ENCODE measurements around the gene EPS8.

Gene EPS8

GRCh38 chr12:15677228-15677627 lies 112.0 kb downstream of the EPS8 start:
- no peak for TF ChIP-seq EZH2 (IDR thresholded peaks at IDR 0.05; ENCODE audit: borderline replicate concordance, low read depth, low read length, severe bottlenecking)
- DNase-seq = no peak
- no peak overlapping the region for H3K4me3 ChIP-seq (ENCODE audit: low read depth in 1 of 2, low read length in 2 of 2)

GRCh38 chr12:15672671-15673270 lies 116.4 kb downstream of the EPS8 start:
- Histone ChIP-seq H3K4me3 (ENCODE audit: low read depth in 1 of 2, low read length in 2 of 2) (no peak overlapping the region), H4K20me1 (ENCODE audit: insufficient read depth, low read length) (no peaks in the 10 kb centered on the region), H3K9ac (ENCODE audit: low read depth, low read length) (no peak overlapping the region), H3K4me1 (ENCODE audit: insufficient read depth, low read length) (no peaks in the 10 kb centered on the region), H3K27me3 (ENCODE audit: insufficient read depth, low read length, poor library complexity) (peaks cover 11% of the 10 kb centered on the region), H3K36me3 (ENCODE audit: insufficient read depth, low read length) (no peaks in the 10 kb centered on the region), H3K27ac (ENCODE audit: low read length) (no peak overlapping the region), H3K79me2 (ENCODE audit: insufficient read depth, low read length) (no peaks in the 10 kb centered on the region), H3K9me3 (ENCODE audit: insufficient read depth, low read length, severe bottlenecking) (no peaks in the 10 kb centered on the region), H2AFZ (ENCODE audit: low read depth, low read length) (no peak overlapping the region), H3K4me2 (ENCODE audit: insufficient read depth, low read length) (no peak overlapping the region)
- DNase-seq (no peak), ATAC-seq (ENCODE audit: insufficient read depth, low read depth) (no peak)
- TF ChIP-seq CTCF (IDR thresholded peaks at IDR 0.05; ENCODE audit: borderline replicate concordance, extremely low read depth, low read length, poor library complexity, severe bottlenecking) (no peak), EZH2 (IDR thresholded peaks at IDR 0.05; ENCODE audit: borderline replicate concordance, low read depth, low read length, severe bottlenecking) (no peak)

More at GRCh38 chr12:15677228-15677627, 112.0 kb downstream of the EPS8 start:
- no peak overlapping the region for H2AFZ ChIP-seq (ENCODE audit: low read depth, low read length)
- no peaks in the 10 kb centered on the region for H3K4me1 ChIP-seq (ENCODE audit: insufficient read depth, low read length)
- no peaks in the 10 kb centered on the region for H3K36me3 ChIP-seq (ENCODE audit: insufficient read depth, low read length)
- H3K9me3 ChIP-seq (ENCODE audit: insufficient read depth, low read length, severe bottlenecking) = no peaks in the 10 kb centered on the region
- no peak overlapping the region for H3K4me2 ChIP-seq (ENCODE audit: insufficient read depth, low read length)
- peaks cover 17% of the 10 kb centered on the region for H3K27me3 ChIP-seq (ENCODE audit: insufficient read depth, low read length, poor library complexity)
- H4K20me1 ChIP-seq (ENCODE audit: insufficient read depth, low read length) = no peaks in the 10 kb centered on the region
- no peak for ATAC-seq (ENCODE audit: insufficient read depth, low read depth)
- H3K79me2 ChIP-seq (ENCODE audit: insufficient read depth, low read length) = no peaks in the 10 kb centered on the region
- H3K27ac ChIP-seq (ENCODE audit: low read length) = no peak overlapping the region
- no peak overlapping the region for H3K9ac ChIP-seq (ENCODE audit: low read depth, low read length)

- Histone ChIP-seq H3K4me1 (ENCODE audit: insufficient read depth, low read length) (no peaks in the 10 kb centered on the region), H3K79me2 (ENCODE audit: insufficient read depth, low read length) (no peaks in the 10 kb centered on the region), H3K27me3 (ENCODE audit: insufficient read depth, low read length, poor library complexity) (peaks cover 8% of the 10 kb centered on the region), H3K9ac (ENCODE audit: low read depth, low read length) (no peak overlapping the region), H3K4me3 (ENCODE audit: low read depth in 1 of 2, low read length in 2 of 2) (no peak overlapping the region), H2AFZ (ENCODE audit: low read depth, low read length) (no peak overlapping the region), H3K4me2 (ENCODE audit: insufficient read depth, low read length) (no peak overlapping the region), H4K20me1 (ENCODE audit: insufficient read depth, low read length) (no peaks in the 10 kb centered on the region), H3K36me3 (ENCODE audit: insufficient read depth, low read length) (no peaks in the 10 kb centered on the region), H3K27ac (ENCODE audit: low read length) (no peak overlapping the region), H3K9me3 (ENCODE audit: insufficient read depth, low read length, severe bottlenecking) (no peaks in the 10 kb centered on the region)
- TF ChIP-seq EZH2 (IDR thresholded peaks at IDR 0.05; ENCODE audit: borderline replicate concordance, low read depth, low read length, severe bottlenecking) (no peak), CTCF (IDR thresholded peaks at IDR 0.05; ENCODE audit: borderline replicate concordance, extremely low read depth, low read length, poor library complexity, severe bottlenecking) (no peak)
- no peak for DNase-seq
- ATAC-seq (ENCODE audit: insufficient read depth, low read depth) = no peak
These were observed 118.4 kb downstream of the EPS8 start for GRCh38 chr12:15670756-15671155.

- Histone ChIP-seq H3K4me2 (ENCODE audit: insufficient read depth, low read length) (no peak overlapping the region), H3K27me3 (ENCODE audit: insufficient read depth, low read length, poor library complexity) (peaks cover 8% of the 10 kb centered on the region), H3K9me3 (ENCODE audit: insufficient read depth, low read length, severe bottlenecking) (no peaks in the 10 kb centered on the region), H3K4me1 (ENCODE audit: insufficient read depth, low read length) (no peaks in the 10 kb centered on the region), H3K79me2 (ENCODE audit: insufficient read depth, low read length) (no peaks in the 10 kb centered on the region), H3K9ac (ENCODE audit: low read depth, low read length) (no peak overlapping the region), H3K36me3 (ENCODE audit: insufficient read depth, low read length) (no peaks in the 10 kb centered on the region), H3K4me3 (ENCODE audit: low read depth in 1 of 2, low read length in 2 of 2) (no peak overlapping the region), H2AFZ (ENCODE audit: low read depth, low read length) (no peak overlapping the region), H4K20me1 (ENCODE audit: insufficient read depth, low read length) (no peaks in the 10 kb centered on the region), H3K27ac (ENCODE audit: low read length) (no peak overlapping the region)
- no peak for ATAC-seq (ENCODE audit: insufficient read depth, low read depth)
- no peak for DNase-seq
- no peak for TF ChIP-seq CTCF (IDR thresholded peaks at IDR 0.05; ENCODE audit: borderline replicate concordance, extremely low read depth, low read length, poor library complexity, severe bottlenecking)
- TF ChIP-seq EZH2 (IDR thresholded peaks at IDR 0.05; ENCODE audit: borderline replicate concordance, low read depth, low read length, severe bottlenecking) = no peak
These were observed 119.8 kb downstream of the EPS8 start for GRCh38 chr12:15669256-15669948.

Data from DND-41 (cell line).